ENCODE results near the gene LENEP. TPM values are rescaled to one million over a fixed set of nuclear protein-coding genes. Genes with fewer than 3 reads are reported as not detected.

LENEP gene
- total RNA-seq, 1 donor from 2014 or later = not detected

DNA sequence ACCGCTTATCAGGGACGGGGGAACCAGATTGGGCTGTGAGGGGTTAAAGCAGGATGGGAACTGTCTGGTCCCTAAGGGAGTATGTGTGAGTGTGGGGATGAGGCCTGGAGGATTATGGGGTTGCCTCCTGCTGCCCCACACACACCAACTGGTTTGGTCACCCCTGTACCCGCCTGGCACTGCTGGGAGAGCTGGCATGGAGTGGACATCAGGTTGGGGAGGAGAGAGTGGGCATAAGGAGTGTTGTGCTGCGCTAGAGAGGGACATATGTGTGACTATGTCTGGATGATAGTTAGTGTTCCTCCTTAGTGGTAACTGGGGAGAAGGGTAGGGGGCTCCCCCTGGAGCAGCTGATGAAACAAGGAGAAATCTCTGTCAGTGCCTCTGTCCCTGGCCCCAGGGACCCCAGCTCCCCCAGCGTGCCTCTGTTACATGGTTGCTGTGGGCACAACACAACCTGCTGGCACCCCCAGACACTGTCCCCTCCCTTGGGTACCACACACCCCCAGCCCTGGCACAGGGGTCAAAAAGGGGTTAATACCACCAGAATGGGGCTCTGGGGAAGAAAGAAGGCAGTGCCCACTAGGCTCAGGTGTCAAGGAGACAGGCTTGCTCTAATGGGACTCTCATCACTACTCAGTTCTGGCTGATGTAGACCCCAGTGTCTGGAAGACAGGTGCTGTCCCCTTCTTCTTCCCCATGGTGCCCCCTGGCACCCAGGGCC lies 11.1 kb downstream of the LENEP start:
- H3K9me3 Mint-ChIP-seq = peaks cover 2% of the 10 kb centered on the region
- H3K4me1 Mint-ChIP-seq = peaks cover 21% of the 10 kb centered on the region
- H3K27ac Mint-ChIP-seq = peak overlapping the region; percentile 29
- peaks cover 29% of the 10 kb centered on the region for H3F3A ChIP-seq (ENCODE audit: low read depth)
- H3K9ac ChIP-seq = no peak overlapping the region
- H4K20me1 ChIP-seq (ENCODE audit: low read depth) = no peaks in the 10 kb centered on the region
- no peak overlapping the region for H3K27ac ChIP-seq
- no peak for DNase-seq (ENCODE audit: low spot score)
- H3K36me3 ChIP-seq = no peaks in the 10 kb centered on the region
- peak overlapping the region; percentile 98 for H3K4me2 ChIP-seq
- peaks cover 5% of the 10 kb centered on the region for H3K27me3 Mint-ChIP-seq (ENCODE audit: insufficient read depth, low read depth)
- H3K9me3 ChIP-seq (ENCODE audit: low read depth) = no peaks in the 10 kb centered on the region
- H3K36me3 Mint-ChIP-seq = no peaks in the 10 kb centered on the region
- H3K79me2 ChIP-seq (ENCODE audit: low read depth) = peaks cover 38% of the 10 kb centered on the region
- H3K4me3 Mint-ChIP-seq = peak overlapping the region; percentile 84
- H2AFZ ChIP-seq (replicated peaks) = no peak overlapping the region
- peaks cover 30% of the 10 kb centered on the region for H3K4me1 ChIP-seq
- TF ChIP-seq, protein P1, sequence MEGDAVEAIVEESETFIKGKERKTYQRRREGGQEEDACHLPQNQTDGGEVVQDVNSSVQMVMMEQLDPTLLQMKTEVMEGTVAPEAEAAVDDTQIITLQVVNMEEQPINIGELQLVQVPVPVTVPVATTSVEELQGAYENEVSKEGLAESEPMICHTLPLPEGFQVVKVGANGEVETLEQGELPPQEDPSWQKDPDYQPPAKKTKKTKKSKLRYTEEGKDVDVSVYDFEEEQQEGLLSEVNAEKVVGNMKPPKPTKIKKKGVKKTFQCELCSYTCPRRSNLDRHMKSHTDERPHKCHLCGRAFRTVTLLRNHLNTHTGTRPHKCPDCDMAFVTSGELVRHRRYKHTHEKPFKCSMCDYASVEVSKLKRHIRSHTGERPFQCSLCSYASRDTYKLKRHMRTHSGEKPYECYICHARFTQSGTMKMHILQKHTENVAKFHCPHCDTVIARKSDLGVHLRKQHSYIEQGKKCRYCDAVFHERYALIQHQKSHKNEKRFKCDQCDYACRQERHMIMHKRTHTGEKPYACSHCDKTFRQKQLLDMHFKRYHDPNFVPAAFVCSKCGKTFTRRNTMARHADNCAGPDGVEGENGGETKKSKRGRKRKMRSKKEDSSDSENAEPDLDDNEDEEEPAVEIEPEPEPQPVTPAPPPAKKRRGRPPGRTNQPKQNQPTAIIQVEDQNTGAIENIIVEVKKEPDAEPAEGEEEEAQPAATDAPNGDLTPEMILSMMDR (IDR thresholded peaks at IDR 0.05) = no peak
- TF ChIP-seq EZH2 (IDR thresholded peaks at IDR 0.05) = no peak
- no peak for TF ChIP-seq EZH2phosphoT487 (IDR thresholded peaks at IDR 0.05)
- H3K4me3 ChIP-seq = peak overlapping the region; percentile 72
- no peaks in the 10 kb centered on the region for H3K27me3 ChIP-seq

DNA sequence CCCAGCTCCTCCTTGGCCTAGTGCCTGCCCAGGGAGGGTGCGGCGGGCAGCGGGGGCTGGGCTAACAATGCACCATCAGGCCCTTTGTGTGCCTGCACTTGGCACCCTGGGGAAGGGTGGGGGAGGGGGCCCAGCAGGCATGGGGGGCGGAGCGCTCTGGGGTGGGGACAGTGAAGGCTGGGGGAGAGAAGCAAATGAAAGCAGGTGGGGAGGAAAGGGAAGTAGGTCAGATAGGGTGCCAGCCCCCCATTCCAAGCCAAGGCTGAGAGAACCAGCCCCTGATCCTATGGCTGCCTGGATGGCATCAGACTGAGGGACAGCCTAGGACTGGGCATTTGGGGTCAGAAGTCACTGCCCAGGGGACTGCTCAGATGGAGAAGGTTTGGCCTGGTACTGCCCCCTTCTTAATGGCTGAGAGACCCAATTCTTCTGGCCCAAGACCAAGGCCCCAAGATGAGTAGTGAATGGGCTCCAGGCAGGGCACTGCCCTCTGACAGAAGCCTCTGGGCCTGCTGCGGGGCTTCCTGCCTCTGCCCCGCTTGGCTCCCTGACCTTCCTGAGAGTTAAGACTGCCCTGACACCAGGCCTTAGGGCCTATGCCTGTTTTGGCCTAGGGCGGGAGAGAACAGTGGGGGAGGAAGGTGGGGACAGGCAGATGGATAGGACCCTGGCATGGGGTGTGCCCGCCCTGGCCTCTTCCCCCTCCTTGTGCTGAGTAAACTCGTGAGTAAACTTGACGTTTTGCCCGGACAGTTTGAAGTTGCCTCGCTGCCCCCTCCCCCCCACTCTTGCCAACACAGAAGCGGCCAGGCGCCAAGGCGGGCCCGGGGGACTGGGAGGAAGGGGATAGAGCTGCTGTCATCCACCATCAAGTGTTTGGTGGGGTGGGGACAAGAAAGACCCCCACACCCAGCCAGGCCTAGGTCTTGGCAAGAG lies 12.0 kb downstream of the LENEP start:
- Histone ChIP-seq H3K4me3 (no peak overlapping the region), H3K36me3 (no peaks in the 10 kb centered on the region), H3K9ac (no peak overlapping the region), H3K27me3 (no peaks in the 10 kb centered on the region), H3K27ac (no peak overlapping the region), H3F3A (ENCODE audit: low read depth) (peaks cover 21% of the 10 kb centered on the region), H3K4me1 (peaks cover 25% of the 10 kb centered on the region), H3K4me2 (peak overlapping the region; percentile 98), H3K79me2 (ENCODE audit: low read depth) (peaks cover 42% of the 10 kb centered on the region), H2AFZ (replicated peaks) (no peak overlapping the region), H3K9me3 (ENCODE audit: low read depth) (no peaks in the 10 kb centered on the region), H4K20me1 (ENCODE audit: low read depth) (no peaks in the 10 kb centered on the region)
- peaks cover 5% of the 10 kb centered on the region for H3K27me3 Mint-ChIP-seq (ENCODE audit: insufficient read depth, low read depth)
- TF ChIP-seq, protein P1 (IDR thresholded peaks at IDR 0.05) = no peak
- no peak for TF ChIP-seq EZH2 (IDR thresholded peaks at IDR 0.05)
- TF ChIP-seq EZH2phosphoT487 (IDR thresholded peaks at IDR 0.05) = no peak
- H3K36me3 Mint-ChIP-seq = no peaks in the 10 kb centered on the region
- peaks cover 2% of the 10 kb centered on the region for H3K9me3 Mint-ChIP-seq
- no peak for DNase-seq (ENCODE audit: low spot score)
- H3K4me1 Mint-ChIP-seq = peaks cover 15% of the 10 kb centered on the region
- peak overlapping the region; percentile 53 for H3K4me3 Mint-ChIP-seq
- H3K27ac Mint-ChIP-seq = no peak overlapping the region

- Histone ChIP-seq H2AFZ (replicated peaks) (no peak overlapping the region), H3K36me3 (no peaks in the 10 kb centered on the region), H3K4me3 (no peak overlapping the region), H3K4me2 (no peak overlapping the region), H3K27me3 (no peaks in the 10 kb centered on the region), H3F3A (ENCODE audit: low read depth) (peaks cover 20% of the 10 kb centered on the region), H4K20me1 (ENCODE audit: low read depth) (no peaks in the 10 kb centered on the region), H3K27ac (no peak overlapping the region), H3K9me3 (ENCODE audit: low read depth) (no peaks in the 10 kb centered on the region), H3K4me1 (peaks cover 38% of the 10 kb centered on the region), H3K9ac (no peak overlapping the region), H3K79me2 (ENCODE audit: low read depth) (peaks cover 42% of the 10 kb centered on the region)
- TF ChIP-seq EZH2phosphoT487 (IDR thresholded peaks at IDR 0.05) = no peak
- TF ChIP-seq, protein P1 (IDR thresholded peaks at IDR 0.05) = no peak
- no peak for TF ChIP-seq EZH2 (IDR thresholded peaks at IDR 0.05)
- no peaks in the 10 kb centered on the region for H3K36me3 Mint-ChIP-seq
- peaks cover 19% of the 10 kb centered on the region for H3K4me1 Mint-ChIP-seq
- H3K4me3 Mint-ChIP-seq = no peak overlapping the region
- H3K27ac Mint-ChIP-seq = peak overlapping the region; percentile 62
- DNase-seq (ENCODE audit: low spot score) = peak; percentile 57
- peaks cover 2% of the 10 kb centered on the region for H3K9me3 Mint-ChIP-seq
- peaks cover 5% of the 10 kb centered on the region for H3K27me3 Mint-ChIP-seq (ENCODE audit: insufficient read depth, low read depth)
Observed at GRCh38 chr1:155006601-155007101, 13.3 kb downstream of the LENEP start.

Data from neural progenitor cell (in vitro differentiated cells).